AG09309 (cell line): ENCODE measurements around the gene UBE2Q2.

Source experiments
- DNase-seq: peaks from one replicate; pipeline ENCODE4 v3.0.0-alpha.2; 2010; ENCODE audit warnings: low read depth
- H3K4me3 ChIP-seq: 2 replicates; pipeline ENCODE4 v1.5.1; 2011; ENCODE audit warnings: mild to moderate bottlenecking, low read depth, low read length, moderate library complexity; ENCODE audit not compliant: control insufficient read depth
- TF ChIP-seq, protein P1 (sequence below): IDR thresholded peaks from 2 replicates; pipeline ENCODE4 v1.5.1; 2011; ENCODE audit warnings: mild to moderate bottlenecking, low read depth, low read length, inconsistent platforms; ENCODE audit not compliant: insufficient read depth, control insufficient read depth; ENCODE audit errors: missing control alignments

The UBE2Q2 gene

DNA sequence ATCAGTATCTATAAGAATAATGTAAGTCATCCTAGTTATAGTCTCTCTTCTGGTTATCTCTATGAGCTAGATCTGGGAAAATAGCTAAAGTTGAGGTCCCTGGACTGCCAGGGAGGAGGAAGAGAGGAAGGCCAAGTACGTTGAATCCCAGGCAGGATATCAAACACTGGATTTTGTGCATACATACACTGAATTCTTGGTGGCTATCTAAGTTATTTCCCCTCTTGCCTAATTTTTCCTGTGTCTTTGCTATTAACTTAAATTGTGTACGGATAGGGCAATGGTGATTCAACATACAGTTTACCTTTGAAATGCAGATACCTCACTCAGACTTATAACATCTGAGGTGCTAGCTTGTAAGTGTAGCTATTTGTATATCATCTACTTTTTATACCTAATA is 87.6 kb downstream of the UBE2Q2 start:
- no peak overlapping the region for H3K4me3 ChIP-seq
- TF ChIP-seq, protein P1, sequence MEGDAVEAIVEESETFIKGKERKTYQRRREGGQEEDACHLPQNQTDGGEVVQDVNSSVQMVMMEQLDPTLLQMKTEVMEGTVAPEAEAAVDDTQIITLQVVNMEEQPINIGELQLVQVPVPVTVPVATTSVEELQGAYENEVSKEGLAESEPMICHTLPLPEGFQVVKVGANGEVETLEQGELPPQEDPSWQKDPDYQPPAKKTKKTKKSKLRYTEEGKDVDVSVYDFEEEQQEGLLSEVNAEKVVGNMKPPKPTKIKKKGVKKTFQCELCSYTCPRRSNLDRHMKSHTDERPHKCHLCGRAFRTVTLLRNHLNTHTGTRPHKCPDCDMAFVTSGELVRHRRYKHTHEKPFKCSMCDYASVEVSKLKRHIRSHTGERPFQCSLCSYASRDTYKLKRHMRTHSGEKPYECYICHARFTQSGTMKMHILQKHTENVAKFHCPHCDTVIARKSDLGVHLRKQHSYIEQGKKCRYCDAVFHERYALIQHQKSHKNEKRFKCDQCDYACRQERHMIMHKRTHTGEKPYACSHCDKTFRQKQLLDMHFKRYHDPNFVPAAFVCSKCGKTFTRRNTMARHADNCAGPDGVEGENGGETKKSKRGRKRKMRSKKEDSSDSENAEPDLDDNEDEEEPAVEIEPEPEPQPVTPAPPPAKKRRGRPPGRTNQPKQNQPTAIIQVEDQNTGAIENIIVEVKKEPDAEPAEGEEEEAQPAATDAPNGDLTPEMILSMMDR = no peak
- DNase-seq = no peak

DNA sequence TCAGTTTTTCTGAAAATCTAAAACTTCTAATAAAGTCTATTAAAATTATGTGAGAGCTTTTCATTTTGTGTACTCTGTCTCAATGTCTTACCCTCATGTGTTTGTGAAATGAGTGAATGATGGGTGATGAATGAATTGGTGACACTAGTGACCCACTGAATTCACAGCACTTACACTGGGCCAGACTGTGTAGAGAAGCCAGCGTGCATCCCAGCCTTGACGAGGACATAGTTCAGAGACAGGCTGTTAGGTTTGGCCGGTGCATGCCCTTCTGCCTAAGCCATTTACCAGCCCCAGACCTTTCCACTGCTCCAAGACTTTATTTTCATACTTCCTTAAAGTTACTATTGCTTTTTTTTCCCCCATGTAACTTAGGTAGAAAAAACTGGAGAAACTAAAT is 99.2 kb downstream of the UBE2Q2 start:
- H3K4me3 ChIP-seq = no peak overlapping the region
- DNase-seq = no peak

DNA sequence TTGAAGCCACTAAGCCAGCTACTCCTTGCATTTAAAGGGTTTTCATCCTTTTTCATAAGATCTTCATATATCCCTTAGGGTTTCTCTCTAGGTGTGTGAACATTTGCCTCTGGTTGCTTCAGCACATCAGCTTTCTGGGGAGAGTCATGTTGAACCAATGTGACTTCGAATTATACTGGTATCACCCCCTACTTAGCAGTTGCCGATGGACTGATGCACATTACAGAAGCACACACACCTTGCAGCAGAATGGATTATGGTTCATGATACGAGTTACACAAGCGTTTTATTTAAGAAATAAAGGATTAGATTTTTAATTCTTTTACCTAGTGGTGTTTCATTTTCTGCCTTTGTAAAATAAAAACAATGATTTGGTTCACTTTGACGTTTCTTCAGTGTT is 100.0 kb downstream of the UBE2Q2 start:
- no peak for DNase-seq
- TF ChIP-seq, protein P1 = no peak
- H3K4me3 ChIP-seq = no peak overlapping the region

More for the DNA sequence above, 99.2 kb downstream of the UBE2Q2 start:
- TF ChIP-seq, protein P1 = no peak

DNA sequence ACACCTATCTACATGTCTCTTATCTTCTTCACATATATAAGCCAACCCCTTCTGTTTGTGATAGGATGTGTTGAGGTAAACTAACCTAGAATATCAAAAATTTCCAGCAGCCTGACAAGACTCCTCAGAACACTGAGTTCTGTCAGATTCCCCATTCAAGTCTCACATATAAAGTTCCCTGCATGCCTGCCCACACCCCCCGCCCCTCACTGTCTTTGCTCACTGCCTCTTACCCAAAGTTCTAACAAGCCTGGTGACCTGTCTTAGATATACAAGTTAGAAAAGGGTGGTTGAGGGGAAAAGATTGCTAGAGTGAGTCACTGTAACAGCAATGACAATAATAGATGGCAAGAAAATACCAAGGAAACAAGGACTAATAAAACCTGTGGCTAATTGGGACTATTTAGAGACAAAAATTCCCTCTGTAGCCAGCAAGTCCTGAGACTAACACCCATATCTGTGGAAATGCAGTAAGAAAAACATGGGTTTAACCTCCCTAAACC is 100.5 kb downstream of the UBE2Q2 start:
- DNase-seq = no peak
- no peak overlapping the region for H3K4me3 ChIP-seq
- TF ChIP-seq, protein P1 = no peak

DNA sequence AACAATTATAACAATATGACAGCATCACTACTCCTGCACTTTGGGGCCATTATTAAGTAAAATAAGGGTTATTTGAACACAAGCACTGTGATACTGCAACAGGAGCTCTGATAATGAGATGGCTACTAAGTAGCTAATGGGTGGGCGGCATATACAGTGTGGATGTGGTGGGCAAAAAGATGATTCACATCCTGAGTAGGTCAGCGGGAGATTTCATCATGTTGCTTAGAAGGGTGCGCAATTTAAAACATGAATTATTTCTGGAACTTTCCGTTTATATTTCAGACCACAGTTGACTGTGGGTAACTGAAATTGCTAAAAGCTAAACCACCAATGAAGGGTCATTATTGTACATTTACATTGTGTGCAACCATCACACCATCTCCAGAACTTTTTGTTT is 102.7 kb downstream of the UBE2Q2 start:
- no peak for DNase-seq
- H3K4me3 ChIP-seq = no peak overlapping the region
- TF ChIP-seq, protein P1 = no peak

DNA sequence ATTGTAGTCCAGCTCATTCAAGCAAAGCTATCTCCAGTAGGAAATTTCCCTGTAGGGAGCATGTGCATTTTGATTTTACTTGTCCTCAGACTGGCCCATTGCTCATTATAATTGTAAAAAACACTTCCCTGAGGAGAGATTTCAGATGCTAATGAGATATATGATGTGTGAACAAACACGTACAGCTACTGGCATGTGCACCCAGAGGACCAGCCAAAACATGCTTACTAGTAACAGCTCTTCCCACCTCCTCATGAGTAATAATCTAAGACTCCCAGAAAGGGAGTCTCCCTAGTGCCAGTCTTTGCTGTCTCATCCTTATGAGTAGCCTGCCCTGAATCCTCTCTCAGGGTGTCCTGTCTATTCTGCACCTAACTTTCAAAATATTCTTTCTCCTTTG is 103.8 kb downstream of the UBE2Q2 start:
- peak; percentile 39 for DNase-seq
- TF ChIP-seq, protein P1 = no peak
- no peak overlapping the region for H3K4me3 ChIP-seq
